GM23248 (cell line): ENCODE measurements around the gene PGAP3. TPM values are rescaled to one million over a fixed set of nuclear protein-coding genes. Genes with fewer than 3 reads are reported as not detected.

Source experiments
- DNase-seq: peaks from one replicate; pipeline ENCODE4 v3.0.0-alpha.2; 2015
- H2AFZ ChIP-seq: fragments of 200-600 bp; sonication (generic); 2 replicates; pipeline ENCODE4 v1.6.1; 2016; ENCODE audit warnings: antibody characterized with exemption
- H3F3A ChIP-seq: fragments of 200-600 bp; sonication (generic); 2 replicates; pipeline ENCODE4 v1.6.1; 2016; ENCODE audit warnings: mild to moderate bottlenecking, antibody characterized with exemption, mixed run types; ENCODE audit not compliant: insufficient read depth
- H3K27ac ChIP-seq: fragments of 200-600 bp; sonication (generic); 2 replicates; pipeline ENCODE4 v1.5.1; 2016; ENCODE audit warnings: mild to moderate bottlenecking
- H3K27me3 ChIP-seq: fragments of 200-600 bp; sonication (generic); replicated peaks from 2 replicates; pipeline ENCODE4 v1.6.1; 2016; ENCODE audit warnings: mild to moderate bottlenecking; ENCODE audit not compliant: insufficient read depth
- H3K36me3 ChIP-seq: fragments of 200-600 bp; sonication (generic); 2 replicates; pipeline ENCODE4 v1.6.1; 2016; ENCODE audit warnings: low read depth, mild to moderate bottlenecking
- H3K4me1 ChIP-seq: fragments of 200-600 bp; sonication (generic); 2 replicates; pipeline ENCODE4 v1.6.1; 2016; ENCODE audit warnings: mild to moderate bottlenecking; ENCODE audit not compliant: insufficient read depth
- H3K4me2 ChIP-seq: fragments of 200-600 bp; sonication (generic); one replicate; pipeline ENCODE4 v1.6.1; 2016; ENCODE audit warnings: mild to moderate bottlenecking; ENCODE audit not compliant: unreplicated experiment
- H3K4me3 ChIP-seq: fragments of 200-600 bp; sonication (generic); 2 replicates; pipeline ENCODE4 v1.5.1; 2016; ENCODE audit warnings: mild to moderate bottlenecking
- H3K79me2 ChIP-seq: fragments of 200-600 bp; sonication (generic); 2 replicates; pipeline ENCODE4 v1.6.1; 2016; ENCODE audit warnings: mild to moderate bottlenecking; ENCODE audit not compliant: insufficient read depth
- H3K9ac ChIP-seq: fragments of 200-600 bp; sonication (generic); 2 replicates; pipeline ENCODE4 v1.6.1; 2016; ENCODE audit warnings: mild to moderate bottlenecking
- H3K9me2 ChIP-seq: fragments of 200-600 bp; sonication (generic); 2 replicates; pipeline ENCODE4 v1.6.1; 2016; ENCODE audit warnings: mixed run types, mild to moderate bottlenecking, moderate library complexity; ENCODE audit not compliant: insufficient read depth
- H3K9me3 ChIP-seq: fragments of 200-600 bp; sonication (generic); one replicate; pipeline ENCODE4 v1.6.1; 2017; ENCODE audit warnings: low read depth
- H4K20me1 ChIP-seq: fragments of 200-600 bp; sonication (generic); 2 replicates; pipeline ENCODE4 v1.6.0; 2016; ENCODE audit not compliant: insufficient read depth
- EZH2 ChIP-seq: fragments of 200-600 bp; sonication (generic); IDR thresholded peaks from 2 replicates; pipeline ENCODE4 v1.6.1; 2018; ENCODE audit warnings: antibody characterized with exemption, mild to moderate bottlenecking; ENCODE audit not compliant: insufficient read depth, poor library complexity, severe bottlenecking
- EZH2phosphoT487 ChIP-seq: fragments of 200-600 bp; sonication (generic); IDR thresholded peaks from 2 replicates; pipeline ENCODE4 v1.6.1; 2018; ENCODE audit warnings: antibody characterized with exemption, moderate library complexity, mild to moderate bottlenecking, low read depth; ENCODE audit not compliant: insufficient read depth
- whole genome bisulfite sequencing, 2 experiments: methylation state at CpG; one replicate each; pipeline ENCODE4 v1.1.6; 2015 to 2017; ENCODE audit warnings: low lambda C conversion rate in 2 of 2, low coverage in 1 of 2; ENCODE audit errors: missing lambda C conversion rate in 2 of 2; 5-methylcytosine and 5-hydroxymethylcytosine counted together
- in situ Hi-C: fragments of 300-500 bp; cut with MboI; formaldehyde crosslinking; loops from 2 replicates; pipeline ENCODE4 v1.15.0; 2020
- polyA plus RNA-seq: library from polyadenylated mRNA; unstranded; fragments of >200 nt; fragmentation: Nextera tagmentation; extraction: Ambion mirVana; gene quantifications from 2 replicates; pipeline ENCODE4 v1.2.1, GENCODE V29; 2016
- total RNA-seq: library from RNA; depleted of rRNA; stranded (reverse); fragments of >200 nt; shearing (Covaris generic); gene quantifications from 2 replicates; pipeline ENCODE4 v1.2.3, GENCODE V29; 2014

PGAP3 gene
- total and polyA plus RNA-seq, 2 experiments from 2014 or later: 10.6 to 14.2 TPM

DNA sequence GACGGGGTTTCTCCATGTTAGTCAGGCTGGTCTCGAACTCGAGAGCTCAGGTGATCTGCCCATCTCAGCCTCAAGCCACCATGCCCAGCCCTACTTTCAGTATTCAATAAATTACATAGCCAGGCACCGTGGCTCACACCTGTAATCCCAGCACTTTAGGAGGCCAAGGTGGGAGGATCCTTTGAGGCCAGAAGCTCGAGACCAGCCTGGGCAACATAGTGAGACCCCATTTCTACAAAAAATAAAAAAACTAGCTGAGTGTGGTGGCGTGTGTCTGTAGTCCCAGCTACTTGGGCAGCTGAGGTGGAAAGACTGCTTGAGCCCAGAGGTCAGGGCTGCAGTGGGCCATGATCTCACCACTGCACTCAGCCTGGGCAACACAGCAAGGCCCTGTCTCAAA lies 34.2 kb upstream of the PGAP3 start:
- Histone ChIP-seq H3K4me2 (no peak overlapping the region), H3K9me3 (no peaks in the 10 kb centered on the region), H2AFZ (no peak overlapping the region), H4K20me1 (no peaks in the 10 kb centered on the region), H3F3A (peaks cover 5% of the 10 kb centered on the region; the same call in 1 of the 2 replicates), H3K9ac (no peak overlapping the region), H3K36me3 (peaks cover 5% of the 10 kb centered on the region; the same call in 1 of the 2 replicates), H3K9me2 (no peaks in the 10 kb centered on the region), H3K79me2 (no peaks in the 10 kb centered on the region), H3K4me1 (no peaks in the 10 kb centered on the region), H3K27ac (no peak overlapping the region), H3K27me3 (no peaks in the 10 kb centered on the region), H3K4me3 (no peak overlapping the region)
- in situ Hi-C loops: no loop called here
- TF ChIP-seq EZH2phosphoT487 (no peak), EZH2 (no peak)
- DNase-seq: no peak
- 94 to 96% methylated on average over 6 of the region's 6 CpGs for WGBS, 2 experiments

DNA sequence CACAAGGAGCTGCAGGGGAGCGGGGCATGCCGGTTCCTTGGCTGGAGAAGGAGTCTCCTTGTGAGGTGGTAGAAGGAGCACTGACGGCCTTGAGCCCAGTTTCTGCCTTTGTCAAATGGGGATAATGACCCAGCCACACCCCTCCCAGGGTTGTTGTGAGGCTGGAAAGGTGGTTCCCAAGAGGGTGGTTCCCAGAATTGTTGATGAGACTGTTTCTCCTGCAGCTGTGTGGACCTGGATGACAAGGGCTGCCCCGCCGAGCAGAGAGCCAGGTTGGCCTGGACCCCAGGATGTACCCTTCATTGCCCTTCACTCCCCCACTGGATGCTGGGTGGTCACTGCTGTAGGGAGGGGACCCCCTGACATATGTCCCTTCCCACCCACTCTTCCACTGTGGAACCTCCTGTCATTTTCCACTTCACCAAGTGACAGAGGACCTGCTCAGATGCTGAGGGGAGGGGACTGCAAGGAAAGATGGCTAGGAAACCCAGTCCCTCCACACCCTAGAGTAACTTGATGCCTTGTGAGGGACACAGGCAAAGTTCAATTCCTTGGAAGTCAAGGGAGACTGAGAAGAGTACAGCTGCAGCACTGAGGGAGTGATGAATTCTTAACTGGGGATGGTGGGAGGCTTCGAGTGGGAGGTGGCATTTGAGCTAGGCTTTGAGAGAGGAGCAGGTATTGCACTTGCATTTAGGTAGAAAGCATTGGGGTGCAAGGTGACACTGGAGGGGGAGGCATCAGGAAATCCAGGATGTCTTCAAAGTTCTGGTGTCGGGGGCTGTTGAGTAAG lies 31.9 kb upstream of the PGAP3 start:
- no peak for TF ChIP-seq EZH2phosphoT487
- no peak for TF ChIP-seq EZH2
- peaks cover 5% of the 10 kb centered on the region; the same call in 1 of the 2 replicates for H3F3A ChIP-seq
- no peak overlapping the region for H3K9ac ChIP-seq
- no peaks in the 10 kb centered on the region for H3K9me3 ChIP-seq
- H3K36me3 ChIP-seq: peaks cover 5% of the 10 kb centered on the region; the same call in 1 of the 2 replicates
- H3K4me2 ChIP-seq: no peak overlapping the region
- no peak overlapping the region for H2AFZ ChIP-seq
- H3K27ac ChIP-seq: no peak overlapping the region
- in situ Hi-C loops: no loop called here
- H3K79me2 ChIP-seq: no peaks in the 10 kb centered on the region
- no peaks in the 10 kb centered on the region for H3K9me2 ChIP-seq
- no peaks in the 10 kb centered on the region for H4K20me1 ChIP-seq
- no peaks in the 10 kb centered on the region for H3K4me1 ChIP-seq
- 84 to 87% methylated on average over 7 of the region's 7 CpGs for WGBS, 2 experiments
- no peak for DNase-seq
- no peaks in the 10 kb centered on the region for H3K27me3 ChIP-seq
- H3K4me3 ChIP-seq: no peak overlapping the region

DNA sequence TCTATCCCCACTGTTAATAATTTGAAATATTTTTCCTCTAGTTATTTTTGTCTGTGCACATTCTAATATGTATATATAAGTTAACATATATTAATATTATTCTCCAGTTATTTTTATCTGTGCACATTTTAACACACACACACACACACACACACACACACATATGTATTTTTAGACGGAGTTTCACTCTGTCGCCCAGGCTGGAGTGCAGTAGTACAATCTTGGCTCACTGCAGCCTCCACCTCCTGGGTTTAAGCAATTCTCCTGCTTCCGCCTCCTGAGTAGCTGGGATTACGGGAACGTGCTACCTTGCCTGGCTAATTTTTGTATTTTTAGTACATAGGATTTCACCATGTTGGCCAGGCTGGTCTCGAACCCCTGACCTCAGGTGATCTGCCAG lies 29.8 kb upstream of the PGAP3 start:
- Histone ChIP-seq H3K4me1 (no peaks in the 10 kb centered on the region), H3K9me3 (no peaks in the 10 kb centered on the region), H3K36me3 (peaks cover 5% of the 10 kb centered on the region; the same call in 1 of the 2 replicates), H3K79me2 (no peaks in the 10 kb centered on the region), H3K9me2 (no peaks in the 10 kb centered on the region), H3K27ac (no peak overlapping the region), H3K4me3 (no peak overlapping the region), H3F3A (peaks cover 5% of the 10 kb centered on the region; the same call in 1 of the 2 replicates), H2AFZ (no peak overlapping the region), H3K27me3 (no peaks in the 10 kb centered on the region), H3K4me2 (no peak overlapping the region), H4K20me1 (no peaks in the 10 kb centered on the region), H3K9ac (no peak overlapping the region)
- no peak for DNase-seq
- no peak for TF ChIP-seq EZH2phosphoT487
- 80 to 84% methylated on average over 6 of the region's 6 CpGs for WGBS, 2 experiments
- in situ Hi-C loops: no loop called here

DNA sequence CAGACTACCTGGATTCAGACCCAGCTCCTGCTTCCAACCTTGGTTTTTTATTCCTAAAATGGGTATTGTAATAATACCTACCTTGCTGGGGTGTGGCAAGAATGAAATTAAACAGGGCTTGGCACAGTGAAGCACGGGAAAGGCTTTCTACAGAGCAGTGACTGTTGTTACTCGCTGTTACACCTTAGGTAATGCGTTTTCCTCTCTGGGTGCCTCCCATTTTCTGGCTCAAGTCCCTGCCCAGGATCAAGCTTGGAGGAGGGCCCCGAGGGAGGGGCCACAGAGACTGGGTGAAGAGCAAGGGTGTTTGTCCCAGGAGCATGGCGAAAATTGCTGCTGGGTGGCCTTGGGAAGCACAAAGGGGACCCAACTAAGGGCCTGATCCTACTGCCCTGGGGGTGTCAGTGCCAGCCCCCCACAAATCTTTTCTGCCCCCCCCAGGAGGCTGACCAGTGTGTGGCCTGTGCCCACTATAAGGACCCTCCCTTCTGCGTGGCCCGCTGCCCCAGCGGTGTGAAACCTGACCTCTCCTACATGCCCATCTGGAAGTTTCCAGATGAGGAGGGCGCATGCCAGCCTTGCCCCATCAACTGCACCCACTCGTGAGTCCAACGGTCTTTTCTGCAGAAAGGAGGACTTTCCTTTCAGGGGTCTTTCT lies 29.2 kb upstream of the PGAP3 start:
- Histone ChIP-seq H3K9ac (no peak overlapping the region), H3K36me3 (peaks cover 5% of the 10 kb centered on the region; the same call in 1 of the 2 replicates), H2AFZ (no peak overlapping the region), H3K27ac (no peak overlapping the region), H3K27me3 (no peaks in the 10 kb centered on the region), H3K4me3 (no peak overlapping the region), H3F3A (peaks cover 5% of the 10 kb centered on the region; the same call in 1 of the 2 replicates), H3K4me2 (no peak overlapping the region), H4K20me1 (no peaks in the 10 kb centered on the region), H3K9me2 (no peaks in the 10 kb centered on the region), H3K79me2 (no peaks in the 10 kb centered on the region), H3K4me1 (no peaks in the 10 kb centered on the region), H3K9me3 (no peaks in the 10 kb centered on the region)
- DNase-seq: no peak
- in situ Hi-C loops: no loop called here
- TF ChIP-seq EZH2phosphoT487: no peak
- TF ChIP-seq EZH2: no peak
- 84% methylated on average over 10 to 11 of the region's 11 CpGs for WGBS, 2 experiments
